SK-N-SH treated with all-trans-retinoic acid at 6 μM for 48 hours (cell line): ENCODE data around the gene ARHGEF11.

Experiments used
- ATAC-seq: fragments of 200-7000 bp; cut with Tn5 transposase; 3 replicates; pipeline ENCODE4 v1.9.1; 2020; ENCODE audit warnings: mild to moderate bottlenecking, moderate library complexity
- ARNTL ChIP-seq: fragments of 450-650 bp; formaldehyde crosslinking; IDR thresholded peaks from 2 replicates; pipeline ENCODE4 v1.5.0; 2020; ENCODE audit warnings: low read depth, mild to moderate bottlenecking, moderate library complexity, borderline replicate concordance
- BACH2 ChIP-seq: fragments of 250-450 bp; sonication (Bioruptor Pico); IDR thresholded peaks from 2 replicates; pipeline ENCODE4 v1.9.0; 2021; ENCODE audit warnings: mild to moderate bottlenecking, borderline replicate concordance
- CSDC2 ChIP-seq: fragments of 250-450 bp; sonication (Bioruptor Pico); IDR thresholded peaks from 2 replicates; pipeline ENCODE4 v1.5.0; 2020; ENCODE audit warnings: mild to moderate bottlenecking, moderate library complexity
- CSRNP3 ChIP-seq: fragments of 250-450 bp; sonication (Bioruptor Pico); IDR thresholded peaks from 2 replicates; pipeline ENCODE4 v1.5.1; 2021; ENCODE audit warnings: mild to moderate bottlenecking, moderate library complexity
- ESRRG ChIP-seq: fragments of 250-450 bp; sonication (Bioruptor Pico); IDR thresholded peaks from 2 replicates; pipeline ENCODE4 v1.6.1; 2021; ENCODE audit warnings: mild to moderate bottlenecking
- GLIS3 ChIP-seq: fragments of 250-450 bp; sonication (Bioruptor Pico); IDR thresholded peaks from 2 replicates; pipeline ENCODE4 v1.5.0; 2020; ENCODE audit warnings: mild to moderate bottlenecking, moderate library complexity
- ISL1 ChIP-seq: fragments of 250-450 bp; sonication (Bioruptor Pico); IDR thresholded peaks from 2 replicates; pipeline ENCODE4 v2.1.2; 2022; ENCODE audit warnings: mild to moderate bottlenecking, moderate library complexity
- OSR1 ChIP-seq: fragments of 250-450 bp; sonication (Bioruptor Pico); IDR thresholded peaks from 2 replicates; pipeline ENCODE4 v1.8.0; 2022; ENCODE audit warnings: moderate library complexity, mild to moderate bottlenecking, inconsistent platforms
- POU6F1 ChIP-seq: fragments of 250-450 bp; sonication (Bioruptor Pico); IDR thresholded peaks from 2 replicates; pipeline ENCODE4 v1.8.0; 2021; ENCODE audit warnings: low read depth, mild to moderate bottlenecking, moderate library complexity, borderline replicate concordance
- PPARA ChIP-seq: fragments of 250-450 bp; sonication (Bioruptor Pico); IDR thresholded peaks from 2 replicates; pipeline ENCODE4 v1.5.0; 2020; ENCODE audit warnings: mild to moderate bottlenecking, borderline replicate concordance
- RARB ChIP-seq: fragments of 250-450 bp; sonication (Bioruptor Pico); IDR thresholded peaks from 2 replicates; pipeline ENCODE4 v1.8.0; 2021; ENCODE audit warnings: mild to moderate bottlenecking, moderate library complexity
- SNAI2 ChIP-seq: fragments of 250-450 bp; sonication (Bioruptor Pico); IDR thresholded peaks from 2 replicates; pipeline ENCODE4 v1.5.0; 2020; ENCODE audit warnings: mild to moderate bottlenecking, moderate library complexity
- TOX ChIP-seq: fragments of 250-450 bp; sonication (Bioruptor Pico); IDR thresholded peaks from 2 replicates; pipeline ENCODE4 v1.8.0; 2021; ENCODE audit warnings: mild to moderate bottlenecking, moderate library complexity, borderline replicate concordance
- TSHZ2 ChIP-seq: fragments of 250-450 bp; sonication (Bioruptor Pico); IDR thresholded peaks from 2 replicates; pipeline ENCODE4 v1.5.0; 2020; ENCODE audit warnings: mild to moderate bottlenecking, moderate library complexity
- ZC3H10 ChIP-seq: fragments of 250-450 bp; sonication (Bioruptor Pico); IDR thresholded peaks from 2 replicates; pipeline ENCODE4 v1.5.1; 2021; ENCODE audit warnings: mild to moderate bottlenecking, moderate library complexity
- ZFP3 ChIP-seq: fragments of 250-450 bp; sonication (Bioruptor Pico); IDR thresholded peaks from 2 replicates; pipeline ENCODE4 v1.5.0; 2020; ENCODE audit warnings: mild to moderate bottlenecking, moderate library complexity
- ZFP30 ChIP-seq: fragments of 450-650 bp; formaldehyde crosslinking; IDR thresholded peaks from 2 replicates; pipeline ENCODE4 v1.5.0; 2022; ENCODE audit warnings: mild to moderate bottlenecking, moderate library complexity
- ZNF70 ChIP-seq: fragments of 450-650 bp; formaldehyde crosslinking; IDR thresholded peaks from 2 replicates; pipeline ENCODE4 v1.5.0; 2020; ENCODE audit warnings: mild to moderate bottlenecking, moderate library complexity
- ZNF8 ChIP-seq: fragments of 450-650 bp; formaldehyde crosslinking; IDR thresholded peaks from 2 replicates; pipeline ENCODE4 v1.5.0; 2020; ENCODE audit warnings: mild to moderate bottlenecking, moderate library complexity
- TF ChIP-seq, protein P1 (sequence below): fragments of 250-450 bp; sonication (Bioruptor Pico); IDR thresholded peaks from 2 replicates; pipeline ENCODE4 v1.8.0; 2020; ENCODE audit warnings: mild to moderate bottlenecking, moderate library complexity, borderline replicate concordance

ARHGEF11 gene

DNA sequence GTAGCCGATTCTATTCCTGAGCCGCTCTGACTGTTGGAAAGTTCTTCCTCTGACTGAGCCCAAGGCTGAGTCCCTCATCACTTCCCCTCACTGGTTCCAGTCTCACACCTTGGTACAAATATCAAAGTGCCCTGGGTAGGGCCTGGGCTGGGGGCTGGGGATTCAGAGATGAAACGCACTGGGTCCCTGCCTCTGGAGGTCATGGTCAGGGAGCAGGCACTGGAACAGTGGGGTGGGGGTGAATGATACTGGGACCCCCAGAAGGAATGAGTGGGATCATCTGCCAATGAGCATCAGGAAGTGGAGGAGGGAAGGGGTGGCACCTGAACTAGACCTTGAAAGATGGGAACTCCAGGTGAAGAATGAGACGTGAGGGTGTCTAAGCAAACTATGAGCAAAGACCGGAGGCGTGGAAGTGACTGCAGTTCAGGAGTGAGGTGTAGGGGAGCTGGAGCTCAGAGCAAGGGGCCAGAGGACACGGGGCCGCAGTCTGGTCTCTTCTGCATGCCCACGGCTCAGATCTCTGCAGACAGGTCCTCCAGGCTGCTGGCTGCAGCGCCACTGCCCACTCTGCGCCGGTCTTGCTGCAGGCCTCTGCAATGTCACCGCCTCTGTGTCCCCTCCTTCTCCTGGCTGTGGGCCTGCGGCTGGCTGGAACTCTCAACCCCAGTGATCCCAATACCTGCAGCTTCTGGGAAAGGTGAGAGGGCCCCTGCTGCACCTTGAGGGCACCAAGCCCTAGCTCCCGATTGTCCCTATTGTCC lies 142.0 kb downstream of the ARHGEF11 start:
- TF ChIP-seq ISL1 (CRISPR knock-in tag) (no peak), PPARA (no peak), CSDC2 (CRISPR knock-in tag) (no peak), ZFP3 (CRISPR knock-in tag) (no peak), CSRNP3 (CRISPR knock-in tag) (no peak), TOX (CRISPR knock-in tag) (no peak), POU6F1 (no peak), OSR1 (CRISPR knock-in tag) (no peak), ARNTL (CRISPR knock-in tag) (no peak), RARB (CRISPR knock-in tag) (no peak), ZFP30 (CRISPR knock-in tag) (no peak), SNAI2 (CRISPR knock-in tag) (no peak), TSHZ2 (CRISPR knock-in tag) (no peak), GLIS3 (CRISPR knock-in tag) (no peak), BACH2 (no peak)
- TF ChIP-seq, protein P1, sequence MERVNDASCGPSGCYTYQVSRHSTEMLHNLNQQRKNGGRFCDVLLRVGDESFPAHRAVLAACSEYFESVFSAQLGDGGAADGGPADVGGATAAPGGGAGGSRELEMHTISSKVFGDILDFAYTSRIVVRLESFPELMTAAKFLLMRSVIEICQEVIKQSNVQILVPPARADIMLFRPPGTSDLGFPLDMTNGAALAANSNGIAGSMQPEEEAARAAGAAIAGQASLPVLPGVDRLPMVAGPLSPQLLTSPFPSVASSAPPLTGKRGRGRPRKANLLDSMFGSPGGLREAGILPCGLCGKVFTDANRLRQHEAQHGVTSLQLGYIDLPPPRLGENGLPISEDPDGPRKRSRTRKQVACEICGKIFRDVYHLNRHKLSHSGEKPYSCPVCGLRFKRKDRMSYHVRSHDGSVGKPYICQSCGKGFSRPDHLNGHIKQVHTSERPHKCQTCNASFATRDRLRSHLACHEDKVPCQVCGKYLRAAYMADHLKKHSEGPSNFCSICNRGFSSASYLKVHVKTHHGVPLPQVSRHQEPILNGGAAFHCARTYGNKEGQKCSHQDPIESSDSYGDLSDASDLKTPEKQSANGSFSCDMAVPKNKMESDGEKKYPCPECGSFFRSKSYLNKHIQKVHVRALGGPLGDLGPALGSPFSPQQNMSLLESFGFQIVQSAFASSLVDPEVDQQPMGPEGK (CRISPR knock-in tag) = no peak
- ATAC-seq = no peak

GRCh38 chr1:156901966-156902915 lies 143.3 kb downstream of the ARHGEF11 start:
- no peak; the same call in 2 of the 3 replicates for ATAC-seq
- TF ChIP-seq ESRRG (CRISPR knock-in tag) (no peak), TOX (CRISPR knock-in tag) (no peak), OSR1 (CRISPR knock-in tag) (no peak), GLIS3 (CRISPR knock-in tag) (no peak), ISL1 (CRISPR knock-in tag) (no peak), CSRNP3 (CRISPR knock-in tag) (no peak), ZNF8 (CRISPR knock-in tag) (no peak), PPARA (no peak), CSDC2 (CRISPR knock-in tag) (no peak), ZNF70 (CRISPR knock-in tag) (no peak), ZC3H10 (CRISPR knock-in tag) (no peak)
- TF ChIP-seq, protein P1 (CRISPR knock-in tag) = no peak
